Liver (tissue), 9 donors: ENCODE data around the gene C14orf119. TPM values are rescaled to one million over a fixed set of nuclear protein-coding genes. Genes with fewer than 3 reads are reported as not detected.

Experiments
- DNase-seq: peaks from one replicate; pipeline ENCODE4 v3.0.0-alpha.2; 2017; ENCODE audit warnings: low spot score
- H3K27ac ChIP-seq, 2 donors: one replicate each; pipeline ENCODE4 v1.7.0; 2013; ENCODE audit warnings: inconsistent platforms in 2 of 2, low read length in 2 of 2, control low read depth in 1 of 2, low read depth in 1 of 2, mild to moderate bottlenecking in 1 of 2
- H3K27me3 ChIP-seq, 4 donors: one replicate each; pipeline versions ENCODE4 v1.6.1 to v1.7.0; 2013; ENCODE audit warnings: low read length in 3 of 4, inconsistent platforms in 1 of 4, mild to moderate bottlenecking in 1 of 4, moderate library complexity in 1 of 4; ENCODE audit not compliant: control insufficient read depth in 4 of 4, insufficient read depth in 4 of 4
- H3K36me3 ChIP-seq, 4 donors: one replicate each; pipeline versions ENCODE4 v1.6.1 to v1.7.0; 2013; ENCODE audit warnings: low read length in 3 of 4, mild to moderate bottlenecking in 3 of 4, low read depth in 1 of 4, moderate library complexity in 1 of 4; ENCODE audit not compliant: control insufficient read depth in 4 of 4, insufficient read depth in 3 of 4
- H3K4me1 ChIP-seq, 4 donors: one replicate each; pipeline versions ENCODE4 v1.6.1 to v1.7.0; 2013; ENCODE audit warnings: low read length in 3 of 4, mild to moderate bottlenecking in 3 of 4, moderate library complexity in 1 of 4; ENCODE audit not compliant: control insufficient read depth in 4 of 4, insufficient read depth in 4 of 4
- H3K4me3 ChIP-seq, 3 donors: one replicate each; pipeline versions ENCODE4 v1.6.1 to v1.7.0; 2013; ENCODE audit warnings: low read length in 3 of 3, control low read depth in 1 of 3, low read depth in 1 of 3, mild to moderate bottlenecking in 1 of 3
- H3K9ac ChIP-seq, 2 donors: one replicate each; pipeline ENCODE4 v1.7.0; 2013; ENCODE audit warnings: low read length in 2 of 2, mild to moderate bottlenecking in 2 of 2, moderate library complexity in 2 of 2, control low read depth in 1 of 2, low read depth in 1 of 2
- H3K9me3 ChIP-seq, 4 donors: one replicate each; pipeline versions ENCODE4 v1.6.1 to v1.7.0; 2013; ENCODE audit warnings: low read length in 3 of 4; ENCODE audit not compliant: control insufficient read depth in 4 of 4
- EGR1 ChIP-seq, 2 donors: IDR thresholded peaks; 2 replicates each; pipeline ENCODE4 v1.6.1; 2016 to 2018; ENCODE audit warnings: antibody characterized with exemption in 2 of 2, low read depth in 2 of 2
- FOXA1 ChIP-seq: IDR thresholded peaks from 2 replicates; pipeline ENCODE4 v1.6.1; 2016; ENCODE audit warnings: antibody characterized with exemption
- FOXA2 ChIP-seq: IDR thresholded peaks from 2 replicates; pipeline ENCODE4 v1.6.1; 2016; ENCODE audit warnings: antibody characterized with exemption
- GABPA ChIP-seq, 2 donors: IDR thresholded peaks in 1 of 2; conservative IDR thresholded peaks in 1 of 2; 2 replicates each; pipeline ENCODE4 v1.6.1; 2016; ENCODE audit warnings: antibody characterized with exemption in 2 of 2, mild to moderate bottlenecking in 1 of 2, moderate library complexity in 1 of 2
- HNF4A ChIP-seq, 2 donors: conservative IDR thresholded peaks; 2 replicates each; pipeline ENCODE4 v1.6.1; 2016; ENCODE audit warnings: antibody characterized with exemption in 2 of 2, mild to moderate bottlenecking in 2 of 2
- HNF4G ChIP-seq: IDR thresholded peaks from 2 replicates; pipeline ENCODE4 v1.6.1; 2016; ENCODE audit warnings: antibody characterized with exemption
- JUND ChIP-seq, 2 donors: IDR thresholded peaks; 2 replicates each; pipeline ENCODE4 v1.6.1; 2016; ENCODE audit warnings: antibody characterized with exemption in 2 of 2
- NR2F2 ChIP-seq: IDR thresholded peaks from 2 replicates; pipeline ENCODE4 v1.6.1; 2016; ENCODE audit warnings: antibody characterized with exemption
- REST ChIP-seq: IDR thresholded peaks from 2 replicates; pipeline ENCODE4 v1.6.1; 2016; ENCODE audit warnings: antibody characterized with exemption, mild to moderate bottlenecking
- RXRA ChIP-seq, 2 donors: IDR thresholded peaks; 2 replicates each; pipeline ENCODE4 v1.6.1; 2017 to 2018; ENCODE audit warnings: antibody characterized with exemption in 2 of 2, mild to moderate bottlenecking in 1 of 2
- SP1 ChIP-seq: IDR thresholded peaks from 2 replicates; pipeline ENCODE4 v1.6.1; 2018; ENCODE audit warnings: antibody characterized with exemption, mild to moderate bottlenecking
- TAF1 ChIP-seq: conservative IDR thresholded peaks from 2 replicates; pipeline ENCODE4 v1.6.1; 2016; ENCODE audit warnings: antibody characterized with exemption, mild to moderate bottlenecking
- WGBS: extraction: QIAGEN DNeasy Blood & Tissue Kit; methylation state at CpG from one replicate; pipeline ENCODE4 v1.1.7; 2013; 5-methylcytosine and 5-hydroxymethylcytosine counted together
- polyA plus RNA-seq, 2 donors: library from polyadenylated mRNA; stranded (reverse) in 1 of 2; unstranded in 1 of 2; fragments of 200-250 nt in 1 of 2; fragments of >200 nt in 1 of 2; fragmentation: Nextera tagmentation in 1 of 2; extraction: Ambion mirVana in 1 of 2; gene quantifications; one replicate each; pipeline versions ENCODE4 v1.2.1 to v1.2.3, GENCODE V29; 2013 to 2015
- total RNA-seq, 2 donors: library from RNA; depleted of rRNA; stranded (reverse); fragments of >200 nt; gene quantifications; one replicate each; pipeline ENCODE4 v1.2.3, GENCODE V29; 2014
- TF ChIP-seq, protein P1 (sequence below): IDR thresholded peaks from 2 replicates; pipeline ENCODE4 v1.6.1; 2016; ENCODE audit warnings: antibody characterized with exemption
- TF ChIP-seq, protein P2 (sequence below): IDR thresholded peaks from 2 replicates; pipeline ENCODE4 v1.6.1; 2016; ENCODE audit warnings: antibody characterized with exemption
- TF ChIP-seq, protein P3 (sequence below): fragments of 150-350 bp; IDR thresholded peaks from 2 replicates; pipeline ENCODE4 v1.5.1; 2017; ENCODE audit warnings: improper control_type of control experiment, low read depth, low read length; ENCODE audit not compliant: missing input control
- TF ChIP-seq, protein P4 (sequence below): IDR thresholded peaks from 2 replicates; pipeline ENCODE4 v1.6.1; 2016; ENCODE audit warnings: antibody characterized with exemption
- donor health status: healthy.
- donor health status: healthy.
- donor health status: healthy.
- donor health status: healthy.
- donor health status: healthy.

Gene C14orf119
- total and polyA plus RNA-seq, 4 donors: 9.0 to 27.1 (median 17.7) TPM

- TF ChIP-seq, protein P1, sequence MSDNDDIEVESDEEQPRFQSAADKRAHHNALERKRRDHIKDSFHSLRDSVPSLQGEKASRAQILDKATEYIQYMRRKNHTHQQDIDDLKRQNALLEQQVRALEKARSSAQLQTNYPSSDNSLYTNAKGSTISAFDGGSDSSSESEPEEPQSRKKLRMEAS: no peak
- TF ChIP-seq NR2F2: no peak
- TF ChIP-seq, protein P2, sequence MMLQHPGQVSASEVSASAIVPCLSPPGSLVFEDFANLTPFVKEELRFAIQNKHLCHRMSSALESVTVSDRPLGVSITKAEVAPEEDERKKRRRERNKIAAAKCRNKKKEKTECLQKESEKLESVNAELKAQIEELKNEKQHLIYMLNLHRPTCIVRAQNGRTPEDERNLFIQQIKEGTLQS: no peak
Measured at GRCh38 chr14:23054000-23054811, 41.1 kb upstream of the C14orf119 start (continued).

- H3K27ac ChIP-seq: no peak overlapping the region
- no peaks in the 10 kb centered on the region for H3K27me3 ChIP-seq
- peaks cover 4 to 15% (median 13%) of the 10 kb centered on the region in 4 donors for H3K4me1 ChIP-seq
- no peak overlapping the region for H3K9ac ChIP-seq
- TF ChIP-seq NR2F2: no peak
- TF ChIP-seq FOXA2: no peak
- TF ChIP-seq, protein P3, sequence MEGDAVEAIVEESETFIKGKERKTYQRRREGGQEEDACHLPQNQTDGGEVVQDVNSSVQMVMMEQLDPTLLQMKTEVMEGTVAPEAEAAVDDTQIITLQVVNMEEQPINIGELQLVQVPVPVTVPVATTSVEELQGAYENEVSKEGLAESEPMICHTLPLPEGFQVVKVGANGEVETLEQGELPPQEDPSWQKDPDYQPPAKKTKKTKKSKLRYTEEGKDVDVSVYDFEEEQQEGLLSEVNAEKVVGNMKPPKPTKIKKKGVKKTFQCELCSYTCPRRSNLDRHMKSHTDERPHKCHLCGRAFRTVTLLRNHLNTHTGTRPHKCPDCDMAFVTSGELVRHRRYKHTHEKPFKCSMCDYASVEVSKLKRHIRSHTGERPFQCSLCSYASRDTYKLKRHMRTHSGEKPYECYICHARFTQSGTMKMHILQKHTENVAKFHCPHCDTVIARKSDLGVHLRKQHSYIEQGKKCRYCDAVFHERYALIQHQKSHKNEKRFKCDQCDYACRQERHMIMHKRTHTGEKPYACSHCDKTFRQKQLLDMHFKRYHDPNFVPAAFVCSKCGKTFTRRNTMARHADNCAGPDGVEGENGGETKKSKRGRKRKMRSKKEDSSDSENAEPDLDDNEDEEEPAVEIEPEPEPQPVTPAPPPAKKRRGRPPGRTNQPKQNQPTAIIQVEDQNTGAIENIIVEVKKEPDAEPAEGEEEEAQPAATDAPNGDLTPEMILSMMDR: no peak
- no peak for TF ChIP-seq HNF4G
- TF ChIP-seq, protein P4, sequence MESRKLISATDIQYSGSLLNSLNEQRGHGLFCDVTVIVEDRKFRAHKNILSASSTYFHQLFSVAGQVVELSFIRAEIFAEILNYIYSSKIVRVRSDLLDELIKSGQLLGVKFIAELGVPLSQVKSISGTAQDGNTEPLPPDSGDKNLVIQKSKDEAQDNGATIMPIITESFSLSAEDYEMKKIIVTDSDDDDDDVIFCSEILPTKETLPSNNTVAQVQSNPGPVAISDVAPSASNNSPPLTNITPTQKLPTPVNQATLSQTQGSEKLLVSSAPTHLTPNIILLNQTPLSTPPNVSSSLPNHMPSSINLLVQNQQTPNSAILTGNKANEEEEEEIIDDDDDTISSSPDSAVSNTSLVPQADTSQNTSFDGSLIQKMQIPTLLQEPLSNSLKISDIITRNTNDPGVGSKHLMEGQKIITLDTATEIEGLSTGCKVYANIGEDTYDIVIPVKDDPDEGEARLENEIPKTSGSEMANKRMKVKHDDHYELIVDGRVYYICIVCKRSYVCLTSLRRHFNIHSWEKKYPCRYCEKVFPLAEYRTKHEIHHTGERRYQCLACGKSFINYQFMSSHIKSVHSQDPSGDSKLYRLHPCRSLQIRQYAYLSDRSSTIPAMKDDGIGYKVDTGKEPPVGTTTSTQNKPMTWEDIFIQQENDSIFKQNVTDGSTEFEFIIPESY: no peak
- TF ChIP-seq REST: no peak
- TF ChIP-seq, protein P1: no peak
- no peak for TF ChIP-seq JUND (IDR thresholded peaks at IDR 0.05)
- TF ChIP-seq, protein P2: no peak
- no peak for TF ChIP-seq FOXA1
- TF ChIP-seq HNF4A (conservative IDR thresholded peaks at IDR 0.05): no peak
- TF ChIP-seq SP1: no peak
- no peak for TF ChIP-seq RXRA (IDR thresholded peaks at IDR 0.05)
- TF ChIP-seq TAF1: no peak
- no peak for TF ChIP-seq EGR1 (IDR thresholded peaks at IDR 0.05; ENCODE audit: low read depth in 2 of 2)
- no peak for TF ChIP-seq GABPA (IDR thresholded peaks at IDR 0.05 in 1 of 2, conservative IDR thresholded peaks at IDR 0.05 in 1 of 2)
- WGBS: 97% methylated on average over 12 of the region's 12 CpGs
- H3K36me3 ChIP-seq: peaks cover 3 to 11% (median 7%) of the 10 kb centered on the region in 4 donors
- H3K4me3 ChIP-seq: no peak overlapping the region
- no peak for DNase-seq
- no peaks in the 10 kb centered on the region for H3K9me3 ChIP-seq
Measured at GRCh38 chr14:23055147-23055550, 40.2 kb upstream of the C14orf119 start.
